ENCODE data around the gene PDE7B.
"Not testable (repeated sequence)": the region's sequence is repeated elsewhere in the genome, so short reads cannot be mapped to it uniquely, and the experiment has no call there.

Gene PDE7B

GRCh38 chr6:136104556-136104955 lies 253.1 kb downstream of the PDE7B start:
- no peak for TF ChIP-seq CTCF (IDR thresholded peaks at IDR 0.05; ENCODE audit: insufficient read depth, low read length, poor library complexity, severe bottlenecking)
- DNase-seq (ENCODE audit: extremely low read depth, insufficient read length) = no peak
- Histone ChIP-seq H3K36me3 (ENCODE audit: control insufficient read depth, insufficient read depth, low read length) (no peaks in the 10 kb centered on the region), H3K4me3 (replicated peaks; ENCODE audit: low read depth, low read length) (no peak overlapping the region), H3K27me3 (replicated peaks; ENCODE audit: control insufficient read depth, insufficient read depth, low read length) (no peaks in the 10 kb centered on the region; the same call in 1 of the 2 replicates)

GRCh38 chr6:136105797-136106196 lies 254.3 kb downstream of the PDE7B start:
- not testable (repeated sequence) for H3K36me3 ChIP-seq (ENCODE audit: control insufficient read depth, insufficient read depth, low read length); DNase-seq (ENCODE audit: extremely low read depth, insufficient read length); H3K27me3 ChIP-seq (replicated peaks; ENCODE audit: control insufficient read depth, insufficient read depth, low read length); H3K4me3 ChIP-seq (replicated peaks; ENCODE audit: low read depth, low read length)

- TF ChIP-seq CTCF (IDR thresholded peaks at IDR 0.05; ENCODE audit: insufficient read depth, low read length, poor library complexity, severe bottlenecking) = no peak
- DNase-seq (ENCODE audit: extremely low read depth, insufficient read length) = no peak
- H3K36me3 ChIP-seq (ENCODE audit: control insufficient read depth, insufficient read depth, low read length) = no peaks in the 10 kb centered on the region
- H3K4me3 ChIP-seq (replicated peaks; ENCODE audit: low read depth, low read length) = no peak overlapping the region
- no peaks in the 10 kb centered on the region; the same call in none of the 2 replicates for H3K27me3 ChIP-seq (replicated peaks; ENCODE audit: control insufficient read depth, insufficient read depth, low read length)
These were observed 257.0 kb downstream of the PDE7B start for GRCh38 chr6:136108361-136108945.

- Histone ChIP-seq H3K4me3 (replicated peaks; ENCODE audit: low read depth, low read length) (no peak overlapping the region), H3K36me3 (ENCODE audit: control insufficient read depth, insufficient read depth, low read length) (no peaks in the 10 kb centered on the region), H3K27me3 (replicated peaks; ENCODE audit: control insufficient read depth, insufficient read depth, low read length) (no peaks in the 10 kb centered on the region; the same call in none of the 2 replicates)
- TF ChIP-seq CTCF (IDR thresholded peaks at IDR 0.05; ENCODE audit: insufficient read depth, low read length, poor library complexity, severe bottlenecking) = no peak
- no peak for DNase-seq (ENCODE audit: extremely low read depth, insufficient read length)
These were observed 260.3 kb downstream of the PDE7B start for GRCh38 chr6:136111831-136112230.

GRCh38 chr6:136112262-136112661 lies 260.8 kb downstream of the PDE7B start:
- Histone ChIP-seq H3K27me3 (replicated peaks; ENCODE audit: control insufficient read depth, insufficient read depth, low read length) (no peaks in the 10 kb centered on the region; the same call in none of the 2 replicates), H3K36me3 (ENCODE audit: control insufficient read depth, insufficient read depth, low read length) (no peaks in the 10 kb centered on the region), H3K4me3 (replicated peaks; ENCODE audit: low read depth, low read length) (no peak overlapping the region)
- DNase-seq (ENCODE audit: extremely low read depth, insufficient read length) = no peak
- TF ChIP-seq CTCF (IDR thresholded peaks at IDR 0.05; ENCODE audit: insufficient read depth, low read length, poor library complexity, severe bottlenecking) = no peak

- DNase-seq (ENCODE audit: extremely low read depth, insufficient read length) = no peak
- no peaks in the 10 kb centered on the region for H3K36me3 ChIP-seq (ENCODE audit: control insufficient read depth, insufficient read depth, low read length)
- TF ChIP-seq CTCF (IDR thresholded peaks at IDR 0.05; ENCODE audit: insufficient read depth, low read length, poor library complexity, severe bottlenecking) = no peak
- no peak overlapping the region for H3K4me3 ChIP-seq (replicated peaks; ENCODE audit: low read depth, low read length)
- no peaks in the 10 kb centered on the region; the same call in none of the 2 replicates for H3K27me3 ChIP-seq (replicated peaks; ENCODE audit: control insufficient read depth, insufficient read depth, low read length)
These were observed 262.3 kb downstream of the PDE7B start for GRCh38 chr6:136113736-136114173.

Measured in GM06990 (cell line).